HCT116 (cell line): ENCODE results near the gene C2. TPM values are rescaled to one million over a fixed set of nuclear protein-coding genes. Genes with fewer than 3 reads are reported as not detected.

Experiments used
- ATAC-seq: fragments of 200-7000 bp; cut with Tn5 transposase; 2 replicates; pipeline ENCODE4 v1.9.1; 2020; ENCODE audit warnings: mild to moderate bottlenecking, moderate library complexity
- BruUV-seq: library from RNA; stranded (reverse); fragments of 400-500 nt; replicated peaks from 2 replicates; lab custom pipeline; 2021; lab: Mats Ljungman, UMichigan
- CTCF ChIA-PET: fragments of 300-600 bp; sonication (Branson Sonifier 250); formaldehyde crosslinking; loops from one replicate; lab custom pipeline; 2021; ENCODE audit warnings: antibody characterized with exemption; lab: Charles Lee
- POLR2A ChIA-PET: fragments of 300-600, 350-600 bp; sonication (Branson Sonifier 250); formaldehyde crosslinking; loops from one replicate; lab custom pipeline; 2021; ENCODE audit warnings: antibody characterized with exemption; lab: Charles Lee
- RAD21 ChIA-PET, 2 experiments: fragments of 300-600 bp; sonication (Branson Sonifier 250); formaldehyde crosslinking; loops; one replicate each; lab custom pipeline; 2023; ENCODE audit warnings: low total read pairs in 2 of 2; ENCODE audit not compliant: uncharacterized antibody in 2 of 2, unreplicated experiment in 2 of 2, low non-redundant PET in 1 of 2; lab: Charles Lee
- DNase-seq: peaks from one replicate; pipeline ENCODE4 v3.0.0-alpha.2; 2010; ENCODE audit warnings: low read depth, low spot score
- H2AFZ ChIP-seq: fragments of 200-600 bp; shearing (Covaris generic), sonication (generic); 2 replicates; pipeline ENCODE4 v1.6.1; 2017; ENCODE audit warnings: low read depth, mixed run types, mixed read lengths, antibody characterized with exemption, low read length; ENCODE audit not compliant: poor library complexity, severe bottlenecking
- H3K27ac ChIP-seq: 2 replicates; pipeline ENCODE4 v1.5.1; 2012; ENCODE audit warnings: low read depth, low read length
- H3K27me3 ChIP-seq: fragments of 200-600 bp; sonication (generic); 2 replicates; pipeline ENCODE4 v1.6.1; 2016; ENCODE audit warnings: mixed run types, low read length, mixed read lengths; ENCODE audit not compliant: insufficient read depth
- H3K36me3 ChIP-seq, 2 experiments: fragments of 200-500 bp in 1 of 2; fragments of 200-600 bp in 1 of 2; sonication (Bioruptor generic) in 1 of 2; sonication (generic) in 1 of 2; 2 replicates each; pipeline versions ENCODE4 v1.5.1 to v1.6.1; 2014 to 2016; ENCODE audit warnings: low read length in 2 of 2, inconsistent platforms in 1 of 2, mixed read lengths in 1 of 2, mixed run types in 1 of 2; ENCODE audit not compliant: insufficient read depth in 2 of 2, control insufficient read depth in 1 of 2
- H3K4me1 ChIP-seq, 2 experiments: fragments of 200-600 bp in 1 of 2; sonication (generic) in 1 of 2; 2 replicates each; pipeline versions ENCODE4 v1.5.1 to v1.6.1; 2012 to 2017; ENCODE audit warnings: low read length in 2 of 2, inconsistent platforms in 1 of 2, mild to moderate bottlenecking in 1 of 2, mixed read lengths in 1 of 2, mixed run types in 1 of 2, moderate library complexity in 1 of 2; ENCODE audit not compliant: insufficient read depth in 2 of 2, control insufficient read depth in 1 of 2
- H3K4me2 ChIP-seq: fragments of 200-600 bp; sonication (generic); 2 replicates; pipeline ENCODE4 v1.6.1; 2017; ENCODE audit warnings: mixed run types, low read length, mixed read lengths
- H3K4me3 ChIP-seq, 2 experiments: fragments of 200-600 bp in 1 of 2; sonication (generic) in 1 of 2; replicated peaks in 1 of 2; 2 replicates each; pipeline ENCODE4 v1.5.1; 2011 to 2016; ENCODE audit warnings: low read length in 2 of 2, control low read depth in 1 of 2, low read depth in 1 of 2, mild to moderate bottlenecking in 1 of 2, mixed read lengths in 1 of 2, mixed run types in 1 of 2
- H3K79me2 ChIP-seq: fragments of 200-600 bp; sonication (generic); 2 replicates; pipeline ENCODE4 v1.6.1; 2017; ENCODE audit warnings: mild to moderate bottlenecking, mixed run types, low read length, moderate library complexity, mixed read lengths; ENCODE audit not compliant: insufficient read depth
- H3K9ac ChIP-seq: fragments of 200-600 bp; sonication (generic); 2 replicates; pipeline ENCODE4 v1.6.1; 2016; ENCODE audit warnings: low read length, mixed read lengths
- H3K9me2 ChIP-seq: fragments of 200-600 bp; sonication (generic), shearing (Covaris generic); 2 replicates; pipeline ENCODE4 v1.6.1; 2017; ENCODE audit warnings: mixed run types, mild to moderate bottlenecking, moderate library complexity; ENCODE audit not compliant: insufficient read depth
- H3K9me3 ChIP-seq, 2 experiments: fragments of 200-500 bp in 1 of 2; fragments of 200-600 bp in 1 of 2; sonication (Bioruptor generic) in 1 of 2; sonication (generic) in 1 of 2; 2 replicates each; pipeline ENCODE4 v1.6.1; 2014 to 2017; ENCODE audit warnings: low read length in 2 of 2, mixed read lengths in 2 of 2, inconsistent platforms in 1 of 2, low read depth in 1 of 2, mild to moderate bottlenecking in 1 of 2, mixed run types in 1 of 2, moderate library complexity in 1 of 2; ENCODE audit not compliant: control insufficient read depth in 1 of 2, insufficient read depth in 1 of 2
- H4K20me1 ChIP-seq: fragments of 200-600 bp; sonication (generic), shearing (Covaris generic); 2 replicates; pipeline ENCODE4 v1.6.1; 2017; ENCODE audit warnings: mixed run types, mild to moderate bottlenecking, moderate library complexity; ENCODE audit not compliant: insufficient read depth
- CEBPB ChIP-seq: IDR thresholded peaks from 2 replicates; pipeline ENCODE4 v1.6.1; 2012; ENCODE audit warnings: low read depth
- EZH2 ChIP-seq: fragments of 200-600 bp; sonication (generic); IDR thresholded peaks from 2 replicates; pipeline ENCODE4 v1.6.1; 2017; ENCODE audit warnings: antibody characterized with exemption, mixed run types
- FOSL1 ChIP-seq: IDR thresholded peaks from 2 replicates; pipeline ENCODE4 v1.6.1; 2012; ENCODE audit warnings: low read depth
- POLR2A ChIP-seq: IDR thresholded peaks from 2 replicates; pipeline ENCODE4 v1.7.0; 2011; ENCODE audit warnings: borderline replicate concordance; ENCODE audit not compliant: insufficient read depth, insufficient read length; ENCODE audit errors: extremely low read depth
- POLR2AphosphoS5 ChIP-seq: IDR thresholded peaks from 2 replicates; pipeline ENCODE4 v1.6.1; 2011; ENCODE audit warnings: mild to moderate bottlenecking, low read depth, low read length, moderate library complexity
- RAD21 ChIP-seq: IDR thresholded peaks from 2 replicates; pipeline ENCODE4 v1.6.1; 2012; ENCODE audit warnings: low read depth, mild to moderate bottlenecking
- SIN3A ChIP-seq: IDR thresholded peaks from 2 replicates; pipeline ENCODE4 v1.6.1; 2012; ENCODE audit warnings: low read depth
- SP1 ChIP-seq: IDR thresholded peaks from 2 replicates; pipeline ENCODE4 v1.6.1; 2012; ENCODE audit warnings: low read depth
- SRF ChIP-seq: IDR thresholded peaks from 2 replicates; pipeline ENCODE4 v1.6.1; 2012; ENCODE audit warnings: low read depth
- TCF7L2 ChIP-seq: IDR thresholded peaks from 2 replicates; pipeline ENCODE4 v1.7.0; 2011; ENCODE audit warnings: borderline replicate concordance, inconsistent platforms; ENCODE audit not compliant: insufficient read depth, insufficient read length; ENCODE audit errors: extremely low read depth
- YY1 ChIP-seq: IDR thresholded peaks from 2 replicates; pipeline ENCODE4 v1.6.1; 2011; ENCODE audit warnings: low read length, low read depth, moderate library complexity, mild to moderate bottlenecking; ENCODE audit not compliant: insufficient replicate concordance; ENCODE audit errors: extremely low read depth
- ZNF274 ChIP-seq: fragments of 200-500 bp; sonication (Bioruptor generic); IDR thresholded peaks from 2 replicates; pipeline ENCODE4 v1.6.1; 2014; ENCODE audit warnings: mild to moderate bottlenecking, low read depth, low read length, inconsistent platforms
- intact Hi-C: fragments of 100-400 bp; cut with micrococcal nuclease; formaldehyde crosslinking; loops from 2 replicates; pipeline ENCODE4 v1.10.0; 2022
- total RNA-seq: library from RNA; stranded (reverse); gene quantifications from one replicate; pipeline ENCODE4 v1.2.1, GENCODE V29; 2021; ENCODE audit not compliant: unreplicated experiment
- TF ChIP-seq, protein P1 (sequence below): IDR thresholded peaks from 2 replicates; pipeline ENCODE4 v1.6.1; 2011; ENCODE audit warnings: mild to moderate bottlenecking, low read length, moderate library complexity; ENCODE audit not compliant: insufficient replicate concordance; ENCODE audit errors: extremely low read depth
- TF ChIP-seq, protein P2 (sequence below): IDR thresholded peaks from 2 replicates; pipeline ENCODE4 v1.6.1; 2012
- TF ChIP-seq, protein P3 (sequence below): IDR thresholded peaks from 2 replicates; pipeline ENCODE4 v1.6.1; 2012
- TF ChIP-seq, protein P4 (sequence below): IDR thresholded peaks from 2 replicates; pipeline ENCODE4 v1.6.1; 2012; ENCODE audit warnings: low read depth

C2 gene
- total RNA-seq, 1 experiment from 2014 or later = 3.1 TPM

DNA sequence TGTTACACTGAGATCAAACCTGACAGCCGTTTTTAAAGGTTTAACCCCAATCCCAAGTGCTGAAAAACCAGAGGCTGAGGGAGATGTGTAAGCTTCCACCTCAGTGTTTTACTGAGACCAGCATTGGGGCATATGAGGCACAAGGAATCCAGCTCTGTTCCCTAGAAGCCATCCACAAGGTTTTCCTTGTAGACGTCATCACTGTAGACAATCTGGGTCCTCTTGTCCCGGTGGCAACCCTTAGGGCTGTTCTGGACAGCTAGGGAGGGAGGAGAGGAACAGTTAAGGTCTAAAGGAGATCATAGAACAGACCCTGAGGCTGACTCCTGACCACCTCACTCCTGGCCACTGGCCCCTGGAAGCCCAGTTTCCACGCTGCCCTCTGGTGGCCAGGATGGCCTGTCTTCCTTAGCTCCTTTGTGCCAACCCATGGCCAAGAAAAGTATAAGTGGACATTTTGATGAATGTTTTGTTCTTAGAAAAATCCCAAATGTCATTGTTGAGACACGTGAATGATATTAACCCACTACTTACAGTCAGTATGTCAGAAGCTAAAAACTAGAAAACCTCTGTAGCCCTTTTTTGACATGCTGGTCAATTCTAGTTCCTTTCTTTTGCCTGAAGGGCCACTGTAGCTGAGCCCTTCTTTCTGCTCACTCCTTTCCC is 24.8 kb downstream of the C2 start (continued):
- TF ChIP-seq, protein P1, sequence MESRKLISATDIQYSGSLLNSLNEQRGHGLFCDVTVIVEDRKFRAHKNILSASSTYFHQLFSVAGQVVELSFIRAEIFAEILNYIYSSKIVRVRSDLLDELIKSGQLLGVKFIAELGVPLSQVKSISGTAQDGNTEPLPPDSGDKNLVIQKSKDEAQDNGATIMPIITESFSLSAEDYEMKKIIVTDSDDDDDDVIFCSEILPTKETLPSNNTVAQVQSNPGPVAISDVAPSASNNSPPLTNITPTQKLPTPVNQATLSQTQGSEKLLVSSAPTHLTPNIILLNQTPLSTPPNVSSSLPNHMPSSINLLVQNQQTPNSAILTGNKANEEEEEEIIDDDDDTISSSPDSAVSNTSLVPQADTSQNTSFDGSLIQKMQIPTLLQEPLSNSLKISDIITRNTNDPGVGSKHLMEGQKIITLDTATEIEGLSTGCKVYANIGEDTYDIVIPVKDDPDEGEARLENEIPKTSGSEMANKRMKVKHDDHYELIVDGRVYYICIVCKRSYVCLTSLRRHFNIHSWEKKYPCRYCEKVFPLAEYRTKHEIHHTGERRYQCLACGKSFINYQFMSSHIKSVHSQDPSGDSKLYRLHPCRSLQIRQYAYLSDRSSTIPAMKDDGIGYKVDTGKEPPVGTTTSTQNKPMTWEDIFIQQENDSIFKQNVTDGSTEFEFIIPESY = no peak
- TF ChIP-seq, protein P2, sequence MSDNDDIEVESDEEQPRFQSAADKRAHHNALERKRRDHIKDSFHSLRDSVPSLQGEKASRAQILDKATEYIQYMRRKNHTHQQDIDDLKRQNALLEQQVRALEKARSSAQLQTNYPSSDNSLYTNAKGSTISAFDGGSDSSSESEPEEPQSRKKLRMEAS = no peak
- TF ChIP-seq CEBPB = no peak
- TF ChIP-seq POLR2AphosphoS5 = no peak
- peak; percentile 21 for TF ChIP-seq YY1
- TF ChIP-seq SIN3A = no peak
- no peak for TF ChIP-seq FOSL1
- TF ChIP-seq, all 23 proteins: peak for 3

DNA sequence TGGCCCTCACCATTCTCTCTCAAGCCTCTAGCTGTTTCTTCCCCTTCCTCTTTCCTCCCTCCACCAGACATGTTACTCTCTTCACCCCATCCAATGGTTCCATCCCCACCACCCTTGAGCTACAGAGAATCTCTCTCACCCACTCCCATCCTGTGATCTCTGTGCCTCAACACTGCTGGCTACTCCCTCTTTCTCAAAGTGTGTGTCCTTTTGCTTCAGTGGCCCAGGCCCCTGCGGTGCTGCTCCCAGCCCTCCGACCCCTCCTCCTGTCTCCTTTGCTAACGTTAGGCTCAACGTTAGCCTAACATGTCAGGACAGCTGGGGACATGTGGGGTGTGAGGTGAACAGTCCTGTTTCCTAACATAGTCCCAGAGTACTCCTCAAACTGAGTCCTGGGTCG is 25.4 kb downstream of the C2 start:
- no TSS peak for BruUV-seq
- CTCF ChIA-PET = interaction anchor here (0.8 to 1.9 kb wide), 13 partner anchors 11 to 406 kb away, joined by 3 to 11 read pairs (median 4); partner anchors contain the start of genes ATP6V1G2, DXO, LY6G5C and ZBTB12
- H3K27ac ChIP-seq = 0 out of 2 replicates have a peak overlapping the region, but pooled peaks have one; percentile 19
- no peaks in the 10 kb centered on the region; the same call in 1 of the 2 replicates for H3K9me2 ChIP-seq
- H3K9ac ChIP-seq = no peak overlapping the region
- H3K4me1 ChIP-seq = peaks cover 6 to 21% of the 10 kb centered on the region in 2 experiments
- no peak overlapping the region for H3K4me2 ChIP-seq
- peaks cover 26 to 51% of the 10 kb centered on the region in 2 experiments for H3K36me3 ChIP-seq
- POLR2A ChIA-PET = interaction anchor here (1.0 to 1.3 kb wide), 3 partner anchors 19 to 126 kb away, joined by 3 to 7 read pairs (median 6); partner anchors contain the start of genes DXO and HSPA1B
- H3K79me2 ChIP-seq = peaks cover 16% of the 10 kb centered on the region
- intact Hi-C loops = loop anchor here (1.0 to 2.0 kb wide), 2 partner anchors 50 to 273 kb away; partner anchors contain the start of gene ZBTB12
- H2AFZ ChIP-seq = no peak overlapping the region
- DNase-seq = no peak
- no peak for ATAC-seq
- no peaks in the 10 kb centered on the region for H3K9me3 ChIP-seq
- RAD21 ChIA-PET = interaction anchor here (0.9 to 1.6 kb wide), 3 partner anchors 51 to 180 kb away, joined by 3 to 4 read pairs (median 3); partner anchors contain the start of gene ZBTB12 (in 1 of the 2)
- H3K4me3 ChIP-seq = no peak overlapping the region
- H4K20me1 ChIP-seq = no peaks in the 10 kb centered on the region
- no peaks in the 10 kb centered on the region for H3K27me3 ChIP-seq
- TF ChIP-seq EZH2 (no peak), SRF (no peak), TCF7L2 (no peak), ZNF274 (no peak), RAD21 (no peak), SP1 (no peak), POLR2A (no peak), FOSL1 (no peak)
- TF ChIP-seq, protein P3, sequence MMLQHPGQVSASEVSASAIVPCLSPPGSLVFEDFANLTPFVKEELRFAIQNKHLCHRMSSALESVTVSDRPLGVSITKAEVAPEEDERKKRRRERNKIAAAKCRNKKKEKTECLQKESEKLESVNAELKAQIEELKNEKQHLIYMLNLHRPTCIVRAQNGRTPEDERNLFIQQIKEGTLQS = no peak
- TF ChIP-seq, protein P4, sequence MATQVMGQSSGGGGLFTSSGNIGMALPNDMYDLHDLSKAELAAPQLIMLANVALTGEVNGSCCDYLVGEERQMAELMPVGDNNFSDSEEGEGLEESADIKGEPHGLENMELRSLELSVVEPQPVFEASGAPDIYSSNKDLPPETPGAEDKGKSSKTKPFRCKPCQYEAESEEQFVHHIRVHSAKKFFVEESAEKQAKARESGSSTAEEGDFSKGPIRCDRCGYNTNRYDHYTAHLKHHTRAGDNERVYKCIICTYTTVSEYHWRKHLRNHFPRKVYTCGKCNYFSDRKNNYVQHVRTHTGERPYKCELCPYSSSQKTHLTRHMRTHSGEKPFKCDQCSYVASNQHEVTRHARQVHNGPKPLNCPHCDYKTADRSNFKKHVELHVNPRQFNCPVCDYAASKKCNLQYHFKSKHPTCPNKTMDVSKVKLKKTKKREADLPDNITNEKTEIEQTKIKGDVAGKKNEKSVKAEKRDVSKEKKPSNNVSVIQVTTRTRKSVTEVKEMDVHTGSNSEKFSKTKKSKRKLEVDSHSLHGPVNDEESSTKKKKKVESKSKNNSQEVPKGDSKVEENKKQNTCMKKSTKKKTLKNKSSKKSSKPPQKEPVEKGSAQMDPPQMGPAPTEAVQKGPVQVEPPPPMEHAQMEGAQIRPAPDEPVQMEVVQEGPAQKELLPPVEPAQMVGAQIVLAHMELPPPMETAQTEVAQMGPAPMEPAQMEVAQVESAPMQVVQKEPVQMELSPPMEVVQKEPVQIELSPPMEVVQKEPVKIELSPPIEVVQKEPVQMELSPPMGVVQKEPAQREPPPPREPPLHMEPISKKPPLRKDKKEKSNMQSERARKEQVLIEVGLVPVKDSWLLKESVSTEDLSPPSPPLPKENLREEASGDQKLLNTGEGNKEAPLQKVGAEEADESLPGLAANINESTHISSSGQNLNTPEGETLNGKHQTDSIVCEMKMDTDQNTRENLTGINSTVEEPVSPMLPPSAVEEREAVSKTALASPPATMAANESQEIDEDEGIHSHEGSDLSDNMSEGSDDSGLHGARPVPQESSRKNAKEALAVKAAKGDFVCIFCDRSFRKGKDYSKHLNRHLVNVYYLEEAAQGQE = no peak
- TF ChIP-seq, protein P1 = no peak
